Suprapubic skin (tissue), 4 donors: ENCODE results near the gene PPP4R1.

ENCODE experiments used
- CTCF ChIP-seq, 2 donors: fragments of 200-600 bp in 1 of 2; fragments of 450-650 bp in 1 of 2; sonication (generic) in 1 of 2; IDR thresholded peaks; one replicate each; pipeline ENCODE4 v1.5.1; 2016 to 2019; ENCODE audit warnings: antibody characterized with exemption in 2 of 2, mild to moderate bottlenecking in 1 of 2, moderate library complexity in 1 of 2
- EP300 ChIP-seq: sonication (generic); formaldehyde crosslinking; IDR thresholded peaks from one replicate; pipeline ENCODE4 v1.6.1; 2017; ENCODE audit warnings: antibody characterized with exemption
- POLR2A ChIP-seq, 2 donors: fragments of 450-650 bp; IDR thresholded peaks; one replicate each; pipeline ENCODE4 v1.6.1; 2017; ENCODE audit warnings: antibody characterized with exemption in 2 of 2, mild to moderate bottlenecking in 2 of 2, moderate library complexity in 2 of 2
- POLR2AphosphoS5 ChIP-seq, 3 donors: sonication (generic); formaldehyde crosslinking; IDR thresholded peaks; one replicate each; pipeline ENCODE4 v1.6.1; 2017; ENCODE audit warnings: antibody characterized with exemption in 3 of 3

- TF ChIP-seq POLR2A (IDR thresholded peaks at IDR 0.05): no peak
- TF ChIP-seq CTCF (IDR thresholded peaks at IDR 0.05): no peak
- TF ChIP-seq POLR2AphosphoS5 (IDR thresholded peaks at IDR 0.05): no peak
- no peak for TF ChIP-seq EP300
Observed at GRCh38 chr18:9574473-9575115, 39.8 kb downstream of the PPP4R1 start.
